NCI-H748 (cell line): ENCODE measurements around the gene FUZ.

Source experiments
- DNase-seq: peaks from one replicate; lab custom pipeline; 2025; ENCODE audit not compliant: unreplicated experiment; lab: John Stamatoyannopoulos, UW

FUZ gene

DNA sequence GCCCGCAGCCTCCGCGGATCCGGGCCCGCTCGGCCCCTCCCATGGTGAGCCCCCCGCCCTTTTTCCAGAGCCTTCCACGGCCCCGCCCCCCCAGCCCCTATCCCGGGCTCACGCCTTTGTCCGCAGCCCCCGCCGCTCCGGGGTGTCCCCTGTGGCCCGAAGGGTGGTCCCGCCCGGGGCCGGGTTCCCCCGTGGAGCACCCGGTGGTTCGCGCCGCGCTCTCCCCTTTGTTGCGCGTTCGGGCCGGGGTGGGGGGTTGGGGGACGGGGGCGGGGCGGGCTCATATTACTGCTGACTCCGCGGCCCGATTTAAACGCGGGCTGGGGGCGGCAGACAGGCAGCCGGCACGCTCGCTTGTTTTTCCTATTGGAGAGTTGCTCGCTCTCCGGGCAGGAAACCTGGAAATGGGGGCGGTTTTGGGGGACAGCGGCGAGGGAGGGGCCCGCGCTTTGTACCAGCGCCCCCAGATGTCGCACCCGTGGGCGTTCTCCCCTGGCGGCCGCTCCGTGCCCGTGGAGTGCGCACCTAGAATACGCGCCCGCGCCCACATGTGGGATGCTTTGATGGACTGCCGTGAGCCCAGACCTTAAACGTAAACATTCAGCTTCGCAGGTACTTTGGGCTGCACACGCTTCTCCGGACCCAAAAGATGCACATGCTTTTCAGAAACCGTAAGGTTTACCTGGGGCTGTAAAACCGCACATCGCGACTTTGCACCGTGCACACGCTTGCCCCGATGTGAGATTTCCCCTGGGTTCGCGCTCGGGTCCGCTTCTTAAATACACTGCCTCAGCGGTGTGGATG is 38.6 kb upstream of the FUZ start:
- peak; percentile 78 for DNase-seq

DNA sequence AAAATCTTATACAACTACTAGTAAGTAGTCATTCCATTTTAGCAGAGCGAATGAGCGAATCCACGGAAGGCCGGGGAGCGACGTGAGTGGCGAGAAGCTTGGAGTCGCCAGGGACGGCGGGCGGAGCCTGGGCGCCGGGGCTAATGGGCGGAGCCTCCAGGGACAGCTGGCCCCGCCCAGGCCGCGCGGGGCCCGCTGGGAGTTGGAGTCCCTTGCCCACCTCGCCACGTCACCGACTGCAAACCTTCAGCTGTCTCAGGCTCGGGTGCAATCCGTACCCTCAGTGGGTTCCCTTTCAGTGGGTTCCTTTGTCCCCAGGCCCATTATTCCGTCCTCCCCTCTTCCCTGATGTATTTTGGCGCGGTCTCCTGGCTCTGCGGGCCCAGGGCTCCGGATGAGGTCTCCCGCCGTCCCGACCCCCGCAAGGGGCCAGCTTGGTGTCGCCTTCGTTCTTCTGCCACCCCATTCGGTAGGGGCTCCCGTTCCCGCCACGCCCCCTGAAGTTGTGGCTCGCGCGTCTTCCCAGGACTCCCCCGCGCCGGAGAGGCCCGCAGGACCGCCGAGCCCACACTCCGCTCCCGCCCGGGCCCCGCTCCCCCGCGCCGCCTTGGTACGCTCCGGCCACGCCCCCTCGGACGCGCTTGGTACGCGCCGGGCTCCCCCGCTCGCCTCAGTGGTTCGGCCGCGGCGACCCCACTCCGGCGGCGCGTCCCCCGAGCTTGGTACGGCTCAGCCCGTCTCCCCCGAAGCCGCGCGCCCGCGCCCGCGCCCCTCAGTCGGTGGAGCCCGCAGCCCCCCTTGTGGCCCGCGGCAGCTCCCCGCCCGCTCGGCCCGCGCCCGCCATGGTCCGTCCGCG is 37.6 kb upstream of the FUZ start, which contains the start of gene PTOV1:
Gene PTOV1 (plus strand): TSS at position 673 of the 856 bp plus-strand sequence.
- DNase-seq: peak; percentile 96

- no peak for DNase-seq
Measured at GRCh38 chr19:49850221-49850486, 37.1 kb upstream of the FUZ start.

DNA sequence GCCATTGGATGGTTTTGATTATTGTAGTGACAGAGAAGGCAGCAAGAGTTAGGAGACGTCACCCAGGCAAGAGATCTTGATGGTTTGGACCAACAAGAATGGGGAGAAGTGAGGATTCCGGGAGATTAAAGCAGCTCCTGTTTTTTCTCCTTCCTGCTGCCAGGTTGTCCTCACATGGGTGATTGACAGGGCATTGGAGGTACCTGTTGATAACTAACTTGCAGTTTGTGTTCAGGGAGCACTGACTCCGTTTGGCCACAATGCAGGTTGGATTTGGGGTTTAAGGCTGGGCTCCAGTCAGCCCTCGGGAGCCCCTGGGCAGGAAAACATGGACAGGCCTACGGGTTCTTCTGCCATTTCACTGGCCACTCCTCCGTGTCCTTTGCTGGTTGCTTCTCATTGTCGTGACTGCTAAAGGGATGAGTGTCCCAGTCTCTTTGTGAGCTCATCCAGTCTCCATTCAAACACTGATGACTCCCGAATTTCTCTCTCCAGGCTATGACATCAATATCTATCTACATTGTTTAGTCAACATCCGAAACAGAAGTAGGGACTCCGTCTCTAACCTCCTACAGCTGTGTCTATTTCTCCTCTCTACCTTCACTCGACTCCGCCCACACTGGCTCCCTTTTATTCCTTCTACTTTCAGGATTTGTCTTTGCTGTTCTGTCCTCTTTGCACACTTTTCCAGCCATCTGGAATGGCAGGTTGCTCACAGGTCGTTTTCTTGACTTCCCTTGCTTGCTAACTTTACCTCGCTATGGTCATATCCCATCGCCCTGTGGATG is 36.5 kb upstream of the FUZ start:
- peak; percentile 54 for DNase-seq

- DNase-seq: no peak
Measured at GRCh38 chr19:49848938-49849337, 35.8 kb upstream of the FUZ start.

DNA sequence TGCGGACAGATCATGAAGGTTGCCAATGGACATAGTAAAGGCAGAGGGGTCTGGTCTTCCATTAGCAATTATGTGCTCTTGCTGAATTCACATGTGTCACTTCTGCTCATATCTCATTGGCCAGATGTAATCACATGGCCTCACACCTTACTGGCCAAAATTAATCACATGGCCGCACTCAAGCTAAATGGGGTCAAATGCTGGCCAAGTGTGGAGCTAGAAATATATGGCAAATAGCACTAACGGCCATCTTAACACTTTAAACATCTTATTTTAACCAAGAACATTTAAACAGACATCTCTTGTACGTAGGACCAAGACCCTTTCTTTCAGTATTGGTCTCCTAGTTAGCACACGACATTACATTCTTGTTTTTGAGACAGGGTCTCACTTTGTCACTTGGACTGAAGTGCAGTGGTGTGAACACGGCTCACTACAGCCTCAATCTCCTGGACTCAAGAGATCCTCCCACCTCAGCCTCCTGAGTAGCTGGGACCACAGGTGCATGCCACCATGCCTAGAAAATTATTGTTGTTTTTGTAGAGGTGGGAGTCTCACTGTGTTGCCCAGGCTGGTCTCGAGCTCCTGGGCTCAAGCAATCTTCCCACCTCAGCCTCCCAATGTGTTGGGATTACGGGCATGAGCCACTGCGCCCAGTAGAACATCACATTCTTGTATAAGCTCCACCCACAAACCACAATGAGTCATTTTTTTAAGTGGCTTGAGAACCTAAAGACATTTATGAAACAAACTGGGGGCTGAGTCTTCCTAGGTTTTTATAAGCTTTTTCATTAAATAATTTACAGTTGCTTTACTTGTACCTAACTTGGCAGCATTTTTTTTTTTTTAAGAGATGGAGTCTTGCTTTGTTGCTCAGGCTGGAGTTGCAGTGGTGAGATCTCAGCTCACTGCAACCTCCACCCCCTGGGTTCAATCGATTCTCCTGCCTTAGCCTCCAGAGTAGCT is 34.9 kb upstream of the FUZ start:
- DNase-seq: no peak

DNA sequence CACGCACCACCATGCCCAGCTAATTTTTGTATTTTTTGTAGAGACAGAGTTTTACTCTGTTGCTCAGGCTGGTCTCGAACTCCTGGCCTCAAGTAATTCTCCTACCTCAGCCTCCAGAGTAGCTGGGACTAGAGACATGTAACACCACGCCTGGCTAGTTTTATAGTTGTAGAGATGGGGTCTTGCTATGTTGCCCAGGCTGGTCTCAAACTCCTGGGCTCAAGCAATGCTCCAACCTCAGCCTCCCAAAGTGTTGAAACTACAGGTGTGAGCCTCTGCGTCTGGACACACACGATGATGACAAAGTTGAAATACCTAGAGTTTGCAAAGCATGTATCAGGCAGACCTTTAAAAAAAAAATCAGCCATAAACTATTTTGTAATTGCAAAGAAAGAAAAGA is 33.3 kb upstream of the FUZ start:
- DNase-seq: no peak

DNA sequence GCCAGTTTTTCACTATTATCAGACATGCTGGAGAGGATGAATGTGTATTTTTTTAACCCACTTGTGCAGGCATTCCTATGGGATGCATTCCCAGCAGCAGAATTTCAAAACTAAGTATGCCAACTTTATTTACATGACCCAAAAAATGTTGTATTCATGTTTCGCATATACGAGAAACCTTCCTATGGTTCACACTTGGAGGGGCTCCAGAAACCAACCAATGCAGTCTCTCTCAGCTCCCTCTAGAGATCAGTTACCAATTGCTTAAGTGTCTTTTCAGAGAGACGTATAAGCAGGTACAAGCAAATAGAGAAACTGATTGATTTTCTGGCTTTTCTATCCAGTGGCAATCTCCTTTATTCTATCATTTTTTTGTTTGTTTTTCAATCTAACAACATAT is 32.3 kb upstream of the FUZ start:
- no peak for DNase-seq

GRCh38 chr19:49844138-49845095 is 31.3 kb upstream of the FUZ start:
- no peak for DNase-seq

GRCh38 chr19:49843265-49843664 is 30.2 kb upstream of the FUZ start:
- no peak for DNase-seq

DNA sequence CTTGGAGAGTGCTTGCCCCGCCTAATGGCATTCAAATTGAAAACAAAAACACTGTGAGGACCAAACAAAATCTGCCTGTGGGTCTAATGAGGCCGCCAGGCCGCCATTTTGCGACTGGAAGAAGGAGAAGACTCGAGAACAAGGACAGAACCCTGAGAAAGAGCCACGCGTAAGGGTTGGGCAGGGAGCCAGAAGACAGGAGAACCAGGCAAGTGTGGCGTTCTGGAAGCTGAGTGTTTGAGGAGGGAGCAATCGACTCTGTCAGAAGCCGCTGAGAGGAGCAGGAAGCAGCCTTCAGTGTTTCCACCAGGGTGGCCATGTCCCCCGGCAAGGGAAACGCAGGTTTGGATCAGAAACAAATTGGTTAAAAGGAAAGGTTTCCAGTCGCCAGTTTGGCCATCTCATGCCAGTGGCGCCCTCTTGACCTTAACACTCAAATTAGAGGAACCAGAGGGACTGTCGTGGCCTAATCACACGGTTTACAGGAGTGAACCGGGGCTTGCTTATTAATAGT is 27.7 kb upstream of the FUZ start:
- no peak for DNase-seq

DNA sequence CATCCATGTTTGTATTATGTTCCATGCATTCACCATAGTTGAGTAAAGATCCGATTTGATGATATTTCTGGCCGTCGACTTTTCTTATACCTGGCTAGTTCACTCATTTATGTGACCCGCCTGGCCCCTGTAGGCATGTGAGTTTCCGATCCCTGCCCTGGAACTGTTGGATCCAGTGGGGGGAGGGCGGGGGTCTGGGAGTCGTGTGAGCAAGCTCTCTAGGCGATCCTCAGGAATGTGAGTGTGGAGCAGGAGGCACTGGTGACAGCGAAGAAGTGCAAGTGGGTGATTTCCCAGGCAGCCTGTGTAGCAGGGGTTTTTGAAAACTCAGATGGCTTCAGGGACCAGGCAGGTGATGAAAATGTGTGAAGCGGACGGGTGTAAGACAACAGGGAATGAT is 27.2 kb upstream of the FUZ start:
- DNase-seq: no peak

DNA sequence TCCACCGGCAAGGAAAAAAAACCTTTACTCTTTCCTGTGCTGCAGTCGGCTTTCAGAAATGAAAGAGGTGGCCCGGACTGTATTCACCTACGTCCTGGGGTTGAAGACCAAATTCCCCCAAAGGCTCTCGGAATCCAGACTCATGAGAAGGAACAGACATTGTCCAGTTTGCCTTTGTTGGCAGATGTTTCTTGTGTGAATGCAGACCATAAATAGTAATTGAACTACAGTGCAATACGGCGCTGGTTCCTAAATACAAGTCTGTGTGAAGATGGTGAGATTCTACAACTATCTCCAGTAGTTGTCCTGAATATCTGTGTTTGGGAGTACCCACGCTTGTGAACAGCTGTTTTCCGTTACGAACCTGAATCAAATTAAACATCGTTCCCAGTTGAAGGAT is 26.6 kb upstream of the FUZ start:
- DNase-seq: no peak

GRCh38 chr19:49838885-49839588 is 25.9 kb upstream of the FUZ start:
- DNase-seq: no peak

- DNase-seq: no peak
Measured at GRCh38 chr19:49837425-49837824, 24.3 kb upstream of the FUZ start.

GRCh38 chr19:49837009-49837310 is 23.9 kb upstream of the FUZ start:
- DNase-seq: no peak

DNA sequence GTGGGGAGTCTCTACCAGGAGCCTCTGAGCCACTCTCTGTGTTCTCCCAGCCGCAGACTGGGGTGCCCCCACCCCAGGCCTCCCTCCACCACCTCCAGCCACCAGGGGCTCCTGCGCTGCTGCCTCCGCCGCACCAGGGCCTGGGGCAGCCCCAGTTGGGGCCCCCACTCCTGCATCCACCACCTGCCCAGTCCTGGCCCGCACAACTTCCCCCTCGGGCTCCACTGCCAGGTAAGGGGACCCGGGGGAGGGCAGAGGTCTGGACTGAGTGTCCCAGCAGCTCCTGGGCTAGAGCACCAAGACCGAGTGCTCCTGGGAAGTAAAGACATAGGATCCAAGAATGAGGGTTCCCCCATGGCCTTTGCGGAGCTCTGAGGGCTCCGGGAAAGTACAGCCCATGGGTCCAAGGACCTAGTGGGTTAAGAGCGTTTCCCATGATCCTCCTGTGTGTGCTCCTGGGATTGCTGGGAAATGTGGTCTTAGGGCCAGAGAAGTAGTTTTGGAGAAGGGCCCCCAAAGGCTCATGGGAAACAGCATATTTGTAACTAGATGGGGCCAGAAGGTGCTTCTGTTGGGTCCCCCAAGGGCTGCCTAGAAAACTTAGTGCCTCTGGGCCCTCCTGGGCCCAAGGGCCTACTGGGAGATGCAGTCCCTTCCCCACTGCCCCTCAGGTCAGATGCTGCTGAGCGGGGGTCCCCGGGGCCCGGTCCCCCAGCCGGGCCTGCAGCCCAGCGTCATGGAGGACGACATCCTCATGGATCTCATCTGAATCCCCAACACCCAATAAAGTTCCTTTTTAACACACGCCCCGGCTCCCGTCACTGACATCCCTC is 23.3 kb upstream of the FUZ start:
- DNase-seq: no peak

- DNase-seq: no peak
Measured at GRCh38 chr19:49835562-49835961, 22.5 kb upstream of the FUZ start.
